IMR-90 (cell line): Measurements from ENCODE around the gene PRPF4. TPM values are rescaled to one million over a fixed set of nuclear protein-coding genes. Genes with fewer than 3 reads are reported as not detected.
A peak's percentile ranks its signal among the peaks of the same experiment; 100 is the strongest.
"Not testable (repeated sequence)": the region's sequence is repeated elsewhere in the genome, so short reads cannot be mapped to it uniquely, and the experiment has no call there.

Experiments used
- ATAC-seq: fragments of 200-7000 bp; cut with Tn5 transposase; 2 replicates; pipeline ENCODE4 v1.9.1; 2020; ENCODE audit warnings: low read depth, mild to moderate bottlenecking, moderate library complexity
- BruUV-seq: library from RNA; stranded (reverse); fragments of 400-500 nt; replicated peaks from 2 replicates; lab custom pipeline; 2021; lab: Mats Ljungman, UMichigan
- CTCF ChIA-PET: fragments of 300-600 bp; formaldehyde crosslinking; extraction: SDS; loops from one replicate; lab custom pipeline; 2021; ENCODE audit warnings: antibody characterized with exemption; lab: Yijun Ruan, JAX
- POLR2A ChIA-PET: fragments of 300-600 bp; sonication (Branson Sonifier 250); formaldehyde crosslinking; loops from one replicate; lab custom pipeline; 2022; ENCODE audit warnings: antibody characterized with exemption; ENCODE audit not compliant: unreplicated experiment; lab: Charles Lee
- DNase-seq: peaks from one replicate; pipeline ENCODE4 v3.0.0; 2013
- H2AFZ ChIP-seq: replicated peaks from 2 replicates; pipeline ENCODE3; 2013; ENCODE audit warnings: low read length, mild to moderate bottlenecking; ENCODE audit not compliant: poor library complexity
- H2AK5ac ChIP-seq: 2 replicates; pipeline ENCODE4 v1.6.1; 2013; ENCODE audit warnings: low read depth, low read length, inconsistent platforms
- H2AK9ac ChIP-seq: replicated peaks from 2 replicates; pipeline ENCODE3; 2013; ENCODE audit warnings: mild to moderate bottlenecking, low read depth, low read length, moderate library complexity; ENCODE audit not compliant: poor library complexity
- H2BK120ac ChIP-seq: 2 replicates; pipeline ENCODE4 v1.6.1; 2013; ENCODE audit warnings: low read depth, low read length, inconsistent platforms
- H2BK15ac ChIP-seq: 3 replicates; pipeline ENCODE4 v1.6.1; 2013; ENCODE audit warnings: low read depth, low read length, inconsistent platforms
- H2BK20ac ChIP-seq: 2 replicates; pipeline ENCODE4 v1.6.1; 2013; ENCODE audit warnings: low read depth, mild to moderate bottlenecking, inconsistent platforms, low read length, moderate library complexity
- H2BK5ac ChIP-seq: 2 replicates; pipeline ENCODE4 v1.6.1; 2013; ENCODE audit warnings: mild to moderate bottlenecking, low read depth, low read length, inconsistent platforms; ENCODE audit not compliant: poor library complexity, severe bottlenecking
- H3K14ac ChIP-seq: replicated peaks from 2 replicates; pipeline ENCODE4 v1.6.1; 2013; ENCODE audit warnings: low read depth, low read length, inconsistent platforms
- H3K18ac ChIP-seq: 2 replicates; pipeline ENCODE4 v1.6.1; 2013; ENCODE audit warnings: low read depth, low read length, control low read depth
- H3K23ac ChIP-seq: 2 replicates; pipeline ENCODE4 v1.6.1; 2013; ENCODE audit warnings: low read depth, low read length, inconsistent platforms
- H3K27ac ChIP-seq: 2 replicates; pipeline ENCODE4 v1.5.1; 2013; ENCODE audit warnings: mild to moderate bottlenecking, control low read depth, low read length; ENCODE audit not compliant: insufficient read depth
- H3K27me3 ChIP-seq: 2 replicates; pipeline ENCODE4 v1.6.1; 2013; ENCODE audit warnings: low read length; ENCODE audit not compliant: control insufficient read depth, insufficient read depth
- H3K36me3 ChIP-seq: 2 replicates; pipeline ENCODE4 v1.6.1; 2013; ENCODE audit warnings: low read length, mixed read lengths; ENCODE audit not compliant: control insufficient read depth, insufficient read depth
- H3K4ac ChIP-seq: 2 replicates; pipeline ENCODE4 v1.6.1; 2013; ENCODE audit warnings: low read depth, low read length, inconsistent platforms
- H3K4me1 ChIP-seq: 2 replicates; pipeline ENCODE4 v1.6.1; 2013; ENCODE audit warnings: low read length, mixed read lengths; ENCODE audit not compliant: control insufficient read depth, insufficient read depth
- H3K4me2 ChIP-seq: 2 replicates; pipeline ENCODE4 v1.6.1; 2013; ENCODE audit warnings: low read depth, mild to moderate bottlenecking, control low read depth, low read length, moderate library complexity
- H3K4me3 ChIP-seq: 2 replicates; pipeline ENCODE4 v1.5.1; 2013; ENCODE audit warnings: low read depth, mild to moderate bottlenecking, control low read depth, low read length, moderate library complexity; ENCODE audit not compliant: insufficient read depth
- H3K56ac ChIP-seq: 2 replicates; pipeline ENCODE4 v1.6.1; 2013; ENCODE audit warnings: low read length, inconsistent platforms; ENCODE audit not compliant: insufficient read depth; ENCODE audit errors: extremely low read depth
- H3K79me1 ChIP-seq, 2 experiments: 2 replicates each; pipeline ENCODE4 v1.6.1; 2013; ENCODE audit warnings: low read length in 2 of 2, inconsistent platforms in 1 of 2, low read depth in 1 of 2
- H3K9ac ChIP-seq: 2 replicates; pipeline ENCODE4 v1.6.1; 2013; ENCODE audit warnings: low read depth, low read length, control low read depth
- H3K9me1 ChIP-seq: 2 replicates; pipeline ENCODE4 v1.6.1; 2013; ENCODE audit warnings: low read length, inconsistent platforms; ENCODE audit not compliant: insufficient read depth
- H3K9me3 ChIP-seq: 2 replicates; pipeline ENCODE4 v1.6.1; 2013; ENCODE audit warnings: low read length; ENCODE audit not compliant: control insufficient read depth, insufficient read depth
- H4K20me1 ChIP-seq: 2 replicates; pipeline ENCODE4 v1.6.1; 2013; ENCODE audit warnings: low read length, inconsistent platforms; ENCODE audit not compliant: insufficient read depth
- H4K5ac ChIP-seq: 2 replicates; pipeline ENCODE4 v1.6.1; 2013; ENCODE audit warnings: mild to moderate bottlenecking, low read depth, low read length, control low read depth
- H4K8ac ChIP-seq, 2 experiments: 2 replicates each; pipeline ENCODE4 v1.6.1; 2013; ENCODE audit warnings: low read depth in 2 of 2, low read length in 2 of 2, control low read depth in 1 of 2, inconsistent platforms in 1 of 2
- H4K91ac ChIP-seq: 2 replicates; pipeline ENCODE4 v1.6.1; 2013; ENCODE audit warnings: low read depth, low read length, inconsistent platforms; ENCODE audit not compliant: insufficient read depth
- CEBPB ChIP-seq: IDR thresholded peaks from 2 replicates; pipeline ENCODE4 v1.6.1; 2012; ENCODE audit warnings: low read depth, low read length, improper control_type of control experiment
- WGBS, 2 experiments: methylation state at CpG; one replicate each; pipeline versions ENCODE4 v1.1.5 to v1.1.7; 2013; ENCODE audit warnings: missing lambda C conversion rate in 2 of 2; ENCODE audit not compliant: insufficient read length in 1 of 2; ENCODE audit errors: extremely low coverage in 2 of 2; 5-methylcytosine and 5-hydroxymethylcytosine counted together
- dilution Hi-C: fragments of 300-500 bp; cut with HindIII; formaldehyde crosslinking; loops from one replicate; pipeline ENCODE4 v1.14.3; 2018; ENCODE audit warnings: low sequenced_read_pairs; ENCODE audit not compliant: unreplicated experiment
- in situ Hi-C: fragments of 300-500 bp; cut with MboI; formaldehyde crosslinking; loops from 3 replicates; pipeline ENCODE4 v1.14.3; 2019; ENCODE audit warnings: low sequenced_read_pairs, inconsistent platforms, mixed read lengths
- intact Hi-C: fragments of 100-400 bp; cut with micrococcal nuclease; formaldehyde crosslinking; loops from 2 replicates; pipeline ENCODE4 v1.10.0; 2022
- polyA plus RNA-seq, 3 experiments: library from polyadenylated mRNA; depleted of rRNA; stranded (reverse); fragments of >200 nt; gene quantifications; 2 replicates each; pipeline ENCODE4 v1.2.3, GENCODE V29; 2012; ENCODE audit warnings: low replicate concordance in 1 of 3
- total RNA-seq: library from RNA; depleted of rRNA; stranded (reverse); fragments of >200 nt; gene quantifications from 2 replicates; pipeline ENCODE4 v1.2.3, GENCODE V29; 2012

Gene PRPF4
- total and polyA plus RNA-seq, 2 of the 4 experiments (the other 2 are of a cell fraction), result 21.4 to 38.0 TPM

- peak; percentile 13 for ATAC-seq
- dilution Hi-C loops, H3K18ac ChIP-seq, POLR2A ChIA-PET, H3K27me3 ChIP-seq, H3K9me3 ChIP-seq, H3K4me2 ChIP-seq, H4K8ac ChIP-seq, H3K9me1 ChIP-seq, H3K56ac ChIP-seq, BruUV-seq, H3K14ac ChIP-seq, H3K4me3 ChIP-seq, in situ Hi-C loops, H2AK9ac ChIP-seq, H3K4me1 ChIP-seq, H4K91ac ChIP-seq, H3K27ac ChIP-seq, H2BK120ac ChIP-seq, H3K36me3 ChIP-seq, H2AK5ac ChIP-seq, H3K23ac ChIP-seq, H3K9ac ChIP-seq, H2AFZ ChIP-seq, H2BK15ac ChIP-seq, CTCF ChIA-PET, H3K4ac ChIP-seq, H2BK5ac ChIP-seq, H4K5ac ChIP-seq, intact Hi-C loops, H2BK20ac ChIP-seq: not testable (repeated sequence)
- TF ChIP-seq CEBPB, result 0 out of 2 replicates have a peak, but pooled peaks have one; percentile 36
- peak; percentile 28 for DNase-seq
- Histone ChIP-seq H4K20me1 (peaks cover 51% of the 10 kb centered on the region), H3K79me1 (peaks cover 29 to 57% of the 10 kb centered on the region in 2 experiments)
- WGBS, 2 experiments, result 90% methylated on average over 2 of the region's 10 CpGs; no CpG with 5 or more reads in 1 of the 2 experiments
Observed at GRCh38 chr9:113235701-113236255, 39.7 kb upstream of the PRPF4 start.
